Mammary epithelial cell (primary cell): ENCODE measurements around the gene ZBTB43.

Experiments used
- EZH2 ChIP-seq: IDR thresholded peaks from 2 replicates; pipeline ENCODE4 v1.6.1; 2012; ENCODE audit warnings: low read length, inconsistent platforms, borderline replicate concordance
- TF ChIP-seq, protein P1 (sequence below), 2 donors: IDR thresholded peaks in 1 of 2; conservative IDR thresholded peaks in 1 of 2; 2 replicates each; pipeline ENCODE4 v1.5.1; 2011 to 2012; ENCODE audit warnings: inconsistent platforms in 2 of 2, low read length in 2 of 2, mild to moderate bottlenecking in 2 of 2, control low read depth in 1 of 2, low read depth in 1 of 2; ENCODE audit not compliant: insufficient read depth in 1 of 2; ENCODE audit errors: extremely low read depth in 1 of 2

GRCh38 chr9:126819482-126819881, 14.6 kb downstream of the ZBTB43 start:
- TF ChIP-seq, protein P1, sequence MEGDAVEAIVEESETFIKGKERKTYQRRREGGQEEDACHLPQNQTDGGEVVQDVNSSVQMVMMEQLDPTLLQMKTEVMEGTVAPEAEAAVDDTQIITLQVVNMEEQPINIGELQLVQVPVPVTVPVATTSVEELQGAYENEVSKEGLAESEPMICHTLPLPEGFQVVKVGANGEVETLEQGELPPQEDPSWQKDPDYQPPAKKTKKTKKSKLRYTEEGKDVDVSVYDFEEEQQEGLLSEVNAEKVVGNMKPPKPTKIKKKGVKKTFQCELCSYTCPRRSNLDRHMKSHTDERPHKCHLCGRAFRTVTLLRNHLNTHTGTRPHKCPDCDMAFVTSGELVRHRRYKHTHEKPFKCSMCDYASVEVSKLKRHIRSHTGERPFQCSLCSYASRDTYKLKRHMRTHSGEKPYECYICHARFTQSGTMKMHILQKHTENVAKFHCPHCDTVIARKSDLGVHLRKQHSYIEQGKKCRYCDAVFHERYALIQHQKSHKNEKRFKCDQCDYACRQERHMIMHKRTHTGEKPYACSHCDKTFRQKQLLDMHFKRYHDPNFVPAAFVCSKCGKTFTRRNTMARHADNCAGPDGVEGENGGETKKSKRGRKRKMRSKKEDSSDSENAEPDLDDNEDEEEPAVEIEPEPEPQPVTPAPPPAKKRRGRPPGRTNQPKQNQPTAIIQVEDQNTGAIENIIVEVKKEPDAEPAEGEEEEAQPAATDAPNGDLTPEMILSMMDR (conservative IDR thresholded peaks at IDR 0.05 in 1 of 2, IDR thresholded peaks at IDR 0.05 in 1 of 2; ENCODE audit: extremely low read depth in 1 of 2, insufficient read depth in 1 of 2, low read depth in 1 of 2, low read length in 2 of 2) = no peak
- no peak for TF ChIP-seq EZH2
